GM12878 (cell line): ENCODE results near the gene SLMAP. TPM values are rescaled to one million over a fixed set of nuclear protein-coding genes. Genes with fewer than 3 reads are reported as not detected.

ENCODE experiments used
- ATF7 ChIP-seq: fragments of 450-650 bp; IDR thresholded peaks from 2 replicates; pipeline ENCODE4 v1.6.1; 2016; ENCODE audit warnings: low read depth, mild to moderate bottlenecking
- CHD2 ChIP-seq: IDR thresholded peaks from 2 replicates; pipeline ENCODE4 v1.6.1; 2011; ENCODE audit warnings: low read depth, low read length, improper control_type of control experiment, borderline replicate concordance
- FOXK2 ChIP-seq: fragments of 450-650 bp; IDR thresholded peaks from 2 replicates; pipeline ENCODE4 v1.6.1; 2017; ENCODE audit warnings: mild to moderate bottlenecking, moderate library complexity
- IKZF2 ChIP-seq, 2 experiments: fragments of 450-650 bp; IDR thresholded peaks; 2 replicates each; pipeline ENCODE4 v1.6.1; 2017; ENCODE audit warnings: mild to moderate bottlenecking in 2 of 2, moderate library complexity in 2 of 2
- JUNB ChIP-seq: IDR thresholded peaks from 2 replicates; pipeline ENCODE4 v1.6.1; 2016; ENCODE audit warnings: antibody characterized with exemption, mild to moderate bottlenecking
- POU2F2 ChIP-seq: IDR thresholded peaks from 3 replicates; pipeline ENCODE4 v1.6.1; 2011; ENCODE audit warnings: low read depth, mild to moderate bottlenecking, low read length, borderline replicate concordance
- polyA plus RNA-seq, 11 experiments: library from polyadenylated mRNA; depleted of rRNA in 4 of 11; unstranded in 6 of 11; stranded (reverse) in 5 of 11; fragments of >200 nt; fragmentation: Nextera tagmentation in 4 of 11; fragmentation: Illumina TruSeq in 1 of 11; extraction: Ambion mirVana in 4 of 11; extraction: Trizol in 1 of 11; gene quantifications; 1 replicate in 1 of 11; 2 replicates in 10 of 11; pipeline versions ENCODE4 v1.2.1 to v1.2.3, GENCODE V29; 2011 to 2016; ENCODE audit warnings: inconsistent platforms in 2 of 11, missing spikeins in 2 of 11, low read depth in 1 of 11
- total RNA-seq, 4 experiments: library from RNA; depleted of rRNA in 3 of 4; stranded (reverse); fragments of >200 nt in 3 of 4; fragmentation: Illumina TruSeq in 1 of 4; extraction: Trizol in 1 of 4; gene quantifications; 2 replicates each; pipeline versions ENCODE4 v1.2.1 to v1.2.3, GENCODE V29; 2013 to 2021
- TF ChIP-seq, protein P1 (sequence below): fragments of 450-650 bp; IDR thresholded peaks from 2 replicates; pipeline ENCODE4 v1.6.1; 2016; ENCODE audit warnings: mild to moderate bottlenecking
- TF ChIP-seq, protein P2 (sequence below): fragments of 450-650 bp; IDR thresholded peaks from 2 replicates; pipeline ENCODE4 v1.6.1; 2017; ENCODE audit warnings: mild to moderate bottlenecking, moderate library complexity
- TF ChIP-seq, protein P3 (sequence below): fragments of 450-650 bp; IDR thresholded peaks from 2 replicates; pipeline ENCODE4 v1.6.1; 2016; ENCODE audit warnings: mild to moderate bottlenecking
- TF ChIP-seq, protein P4 (sequence below): fragments of 450-650 bp; IDR thresholded peaks from 2 replicates; pipeline ENCODE4 v1.6.1; 2017; ENCODE audit warnings: low read depth, mild to moderate bottlenecking, moderate library complexity

SLMAP gene
- total and polyA plus RNA-seq, 10 of the 15 experiments (the other 5 are each of a cell fraction or from before 2014, with no cell fraction given), result 8.3 to 43.8 (median 26.4) TPM

DNA sequence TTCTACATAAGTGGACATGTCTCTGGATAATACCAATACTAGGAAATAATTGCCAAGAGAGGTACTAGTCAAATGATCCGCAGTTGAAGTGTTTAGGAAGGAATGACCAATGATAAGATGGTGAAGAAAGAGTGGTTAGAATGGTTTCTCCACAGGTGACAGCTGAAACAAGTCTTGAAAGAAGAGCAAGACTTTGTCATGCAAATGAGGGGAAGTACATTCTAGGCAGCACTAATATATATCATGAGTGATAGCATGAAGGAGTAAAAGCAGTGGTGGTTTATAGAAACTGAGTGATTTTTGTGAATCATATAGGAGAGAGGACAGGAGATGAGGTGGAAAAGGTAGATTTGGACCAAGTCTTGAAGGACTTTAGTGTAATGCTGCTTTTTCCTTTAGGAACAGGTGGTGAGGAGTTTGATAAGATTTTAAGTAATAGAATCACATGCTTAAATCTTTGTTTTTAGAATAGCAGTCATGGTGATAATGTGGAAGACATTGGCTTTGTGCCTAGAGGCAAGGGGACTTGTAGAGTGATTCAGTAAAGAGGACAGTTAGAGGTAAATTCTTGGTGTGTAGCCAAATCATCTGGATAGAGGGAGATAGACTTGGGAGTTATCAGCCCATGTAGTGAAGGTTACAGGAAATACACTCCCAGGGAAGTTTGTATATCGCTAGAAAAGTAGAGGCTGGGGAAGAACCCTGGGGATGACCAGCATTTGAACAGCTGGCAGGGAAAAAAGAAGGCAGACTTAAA, 31.9 kb downstream of the SLMAP start (continued):
- TF ChIP-seq, protein P1, sequence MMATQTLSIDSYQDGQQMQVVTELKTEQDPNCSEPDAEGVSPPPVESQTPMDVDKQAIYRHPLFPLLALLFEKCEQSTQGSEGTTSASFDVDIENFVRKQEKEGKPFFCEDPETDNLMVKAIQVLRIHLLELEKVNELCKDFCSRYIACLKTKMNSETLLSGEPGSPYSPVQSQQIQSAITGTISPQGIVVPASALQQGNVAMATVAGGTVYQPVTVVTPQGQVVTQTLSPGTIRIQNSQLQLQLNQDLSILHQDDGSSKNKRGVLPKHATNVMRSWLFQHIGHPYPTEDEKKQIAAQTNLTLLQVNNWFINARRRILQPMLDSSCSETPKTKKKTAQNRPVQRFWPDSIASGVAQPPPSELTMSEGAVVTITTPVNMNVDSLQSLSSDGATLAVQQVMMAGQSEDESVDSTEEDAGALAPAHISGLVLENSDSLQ, result peak; percentile 76
- TF ChIP-seq, protein P2, sequence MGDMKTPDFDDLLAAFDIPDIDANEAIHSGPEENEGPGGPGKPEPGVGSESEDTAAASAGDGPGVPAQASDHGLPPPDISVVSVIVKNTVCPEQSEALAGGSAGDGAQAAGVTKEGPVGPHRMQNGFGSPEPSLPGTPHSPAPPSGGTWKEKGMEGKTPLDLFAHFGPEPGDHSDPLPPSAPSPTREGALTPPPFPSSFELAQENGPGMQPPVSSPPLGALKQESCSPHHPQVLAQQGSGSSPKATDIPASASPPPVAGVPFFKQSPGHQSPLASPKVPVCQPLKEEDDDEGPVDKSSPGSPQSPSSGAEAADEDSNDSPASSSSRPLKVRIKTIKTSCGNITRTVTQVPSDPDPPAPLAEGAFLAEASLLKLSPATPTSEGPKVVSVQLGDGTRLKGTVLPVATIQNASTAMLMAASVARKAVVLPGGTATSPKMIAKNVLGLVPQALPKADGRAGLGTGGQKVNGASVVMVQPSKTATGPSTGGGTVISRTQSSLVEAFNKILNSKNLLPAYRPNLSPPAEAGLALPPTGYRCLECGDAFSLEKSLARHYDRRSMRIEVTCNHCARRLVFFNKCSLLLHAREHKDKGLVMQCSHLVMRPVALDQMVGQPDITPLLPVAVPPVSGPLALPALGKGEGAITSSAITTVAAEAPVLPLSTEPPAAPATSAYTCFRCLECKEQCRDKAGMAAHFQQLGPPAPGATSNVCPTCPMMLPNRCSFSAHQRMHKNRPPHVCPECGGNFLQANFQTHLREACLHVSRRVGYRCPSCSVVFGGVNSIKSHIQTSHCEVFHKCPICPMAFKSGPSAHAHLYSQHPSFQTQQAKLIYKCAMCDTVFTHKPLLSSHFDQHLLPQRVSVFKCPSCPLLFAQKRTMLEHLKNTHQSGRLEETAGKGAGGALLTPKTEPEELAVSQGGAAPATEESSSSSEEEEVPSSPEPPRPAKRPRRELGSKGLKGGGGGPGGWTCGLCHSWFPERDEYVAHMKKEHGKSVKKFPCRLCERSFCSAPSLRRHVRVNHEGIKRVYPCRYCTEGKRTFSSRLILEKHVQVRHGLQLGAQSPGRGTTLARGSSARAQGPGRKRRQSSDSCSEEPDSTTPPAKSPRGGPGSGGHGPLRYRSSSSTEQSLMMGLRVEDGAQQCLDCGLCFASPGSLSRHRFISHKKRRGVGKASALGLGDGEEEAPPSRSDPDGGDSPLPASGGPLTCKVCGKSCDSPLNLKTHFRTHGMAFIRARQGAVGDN, result no peak
- TF ChIP-seq JUNB (0 out of 2 replicates have a peak, but pooled peaks have one; percentile 35), FOXK2 (no peak), POU2F2 (peak; percentile 95), ATF7 (0 out of 2 replicates have a peak, but pooled peaks have one; percentile 39), IKZF2 (IDR thresholded peaks at IDR 0.05) (no peak; a peak in 1 of 4 replicates), CHD2 (no peak)
- TF ChIP-seq, protein P3, sequence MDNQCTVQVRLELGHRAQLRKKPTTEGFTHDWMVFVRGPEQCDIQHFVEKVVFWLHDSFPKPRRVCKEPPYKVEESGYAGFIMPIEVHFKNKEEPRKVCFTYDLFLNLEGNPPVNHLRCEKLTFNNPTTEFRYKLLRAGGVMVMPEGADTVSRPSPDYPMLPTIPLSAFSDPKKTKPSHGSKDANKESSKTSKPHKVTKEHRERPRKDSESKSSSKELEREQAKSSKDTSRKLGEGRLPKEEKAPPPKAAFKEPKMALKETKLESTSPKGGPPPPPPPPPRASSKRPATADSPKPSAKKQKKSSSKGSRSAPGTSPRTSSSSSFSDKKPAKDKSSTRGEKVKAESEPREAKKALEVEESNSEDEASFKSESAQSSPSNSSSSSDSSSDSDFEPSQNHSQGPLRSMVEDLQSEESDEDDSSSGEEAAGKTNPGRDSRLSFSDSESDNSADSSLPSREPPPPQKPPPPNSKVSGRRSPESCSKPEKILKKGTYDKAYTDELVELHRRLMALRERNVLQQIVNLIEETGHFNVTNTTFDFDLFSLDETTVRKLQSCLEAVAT, result peak; percentile 91
- TF ChIP-seq, protein P4, sequence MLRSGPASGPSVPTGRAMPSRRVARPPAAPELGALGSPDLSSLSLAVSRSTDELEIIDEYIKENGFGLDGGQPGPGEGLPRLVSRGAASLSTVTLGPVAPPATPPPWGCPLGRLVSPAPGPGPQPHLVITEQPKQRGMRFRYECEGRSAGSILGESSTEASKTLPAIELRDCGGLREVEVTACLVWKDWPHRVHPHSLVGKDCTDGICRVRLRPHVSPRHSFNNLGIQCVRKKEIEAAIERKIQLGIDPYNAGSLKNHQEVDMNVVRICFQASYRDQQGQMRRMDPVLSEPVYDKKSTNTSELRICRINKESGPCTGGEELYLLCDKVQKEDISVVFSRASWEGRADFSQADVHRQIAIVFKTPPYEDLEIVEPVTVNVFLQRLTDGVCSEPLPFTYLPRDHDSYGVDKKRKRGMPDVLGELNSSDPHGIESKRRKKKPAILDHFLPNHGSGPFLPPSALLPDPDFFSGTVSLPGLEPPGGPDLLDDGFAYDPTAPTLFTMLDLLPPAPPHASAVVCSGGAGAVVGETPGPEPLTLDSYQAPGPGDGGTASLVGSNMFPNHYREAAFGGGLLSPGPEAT, result no peak
